Stomach (tissue), 4 donors: Measurements from ENCODE around the gene SMIM35.

Experiments used
- CTCF ChIP-seq, 7 experiments: fragments of 450-650 bp in 4 of 7; fragments of 200-600 bp in 3 of 7; sonication (generic) in 3 of 7; IDR thresholded peaks; one replicate each; pipeline ENCODE4 v1.5.1; 2016 to 2019; ENCODE audit warnings: antibody characterized with exemption in 7 of 7, control low read depth in 2 of 7, mild to moderate bottlenecking in 1 of 7
- POLR2A ChIP-seq, 4 donors: fragments of 450-650 bp; IDR thresholded peaks; one replicate each; pipeline ENCODE4 v1.6.1; 2016; ENCODE audit warnings: antibody characterized with exemption in 4 of 4, control low read depth in 2 of 4, mild to moderate bottlenecking in 1 of 4, moderate library complexity in 1 of 4
- POLR2AphosphoS5 ChIP-seq, 3 donors: sonication (generic); formaldehyde crosslinking; IDR thresholded peaks; one replicate each; pipeline ENCODE4 v1.6.1; 2016; ENCODE audit warnings: antibody characterized with exemption in 3 of 3

DNA sequence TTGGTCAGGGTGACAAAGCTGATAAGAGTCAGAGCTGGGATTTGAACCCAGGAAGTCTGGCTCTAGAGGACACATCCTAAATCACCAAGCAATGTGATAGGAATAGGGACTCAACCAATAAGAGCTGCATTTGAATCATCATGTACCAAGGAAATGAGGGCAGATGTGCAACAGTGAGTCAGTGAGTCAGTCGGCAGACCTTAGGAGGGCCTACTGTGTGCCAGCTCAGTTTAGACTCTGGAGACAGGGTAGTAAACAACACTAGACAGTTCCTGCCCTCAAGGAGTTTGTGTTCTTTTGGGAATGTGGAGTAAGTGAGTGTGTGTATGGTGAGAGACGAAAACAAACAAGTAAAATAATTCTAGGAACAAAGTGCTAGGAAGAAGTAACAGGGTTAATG, 89.4 kb downstream of the SMIM35 start:
- TF ChIP-seq POLR2A (IDR thresholded peaks at IDR 0.05) = no peak
- TF ChIP-seq CTCF (IDR thresholded peaks at IDR 0.05) = no peak
- no peak for TF ChIP-seq POLR2AphosphoS5 (IDR thresholded peaks at IDR 0.05)
